ENCODE measurements around the gene INO80.
A peak's percentile ranks its signal among the peaks of the same experiment; 100 is the strongest.

The INO80 gene

GRCh38 chr15:40986820-40987219, 129.3 kb downstream of the INO80 start:
- DNase-seq (ENCODE audit: low read depth, low spot score), result no peak
- CTCF ChIA-PET, result interaction anchor here (1.8 kb wide), 1 partner anchor 81 kb away, joined by 4 read pairs; no protein-coding TSS in a partner anchor
- POLR2A ChIA-PET, result no interaction called here
- H3K4me3 ChIP-seq (ENCODE audit: low read depth, low read length), result no peak overlapping the region
- TF ChIP-seq, protein P1, sequence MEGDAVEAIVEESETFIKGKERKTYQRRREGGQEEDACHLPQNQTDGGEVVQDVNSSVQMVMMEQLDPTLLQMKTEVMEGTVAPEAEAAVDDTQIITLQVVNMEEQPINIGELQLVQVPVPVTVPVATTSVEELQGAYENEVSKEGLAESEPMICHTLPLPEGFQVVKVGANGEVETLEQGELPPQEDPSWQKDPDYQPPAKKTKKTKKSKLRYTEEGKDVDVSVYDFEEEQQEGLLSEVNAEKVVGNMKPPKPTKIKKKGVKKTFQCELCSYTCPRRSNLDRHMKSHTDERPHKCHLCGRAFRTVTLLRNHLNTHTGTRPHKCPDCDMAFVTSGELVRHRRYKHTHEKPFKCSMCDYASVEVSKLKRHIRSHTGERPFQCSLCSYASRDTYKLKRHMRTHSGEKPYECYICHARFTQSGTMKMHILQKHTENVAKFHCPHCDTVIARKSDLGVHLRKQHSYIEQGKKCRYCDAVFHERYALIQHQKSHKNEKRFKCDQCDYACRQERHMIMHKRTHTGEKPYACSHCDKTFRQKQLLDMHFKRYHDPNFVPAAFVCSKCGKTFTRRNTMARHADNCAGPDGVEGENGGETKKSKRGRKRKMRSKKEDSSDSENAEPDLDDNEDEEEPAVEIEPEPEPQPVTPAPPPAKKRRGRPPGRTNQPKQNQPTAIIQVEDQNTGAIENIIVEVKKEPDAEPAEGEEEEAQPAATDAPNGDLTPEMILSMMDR (IDR thresholded peaks at IDR 0.05; ENCODE audit: insufficient read depth, low read length, missing control alignments), result no peak

GRCh38 chr15:40985541-40986330, 130.3 kb downstream of the INO80 start:
- ChIA-PET POLR2A (interaction anchor here (0.6 to 2.1 kb wide), 3 partner anchors 25 to 244 kb away, joined by 3 to 12 read pairs (median 4); partner anchors contain the start of gene CHAC1), CTCF (interaction anchor here (0.8 to 1.8 kb wide), 3 partner anchors 11 to 80 kb away, joined by 4 to 5 read pairs (median 4); no protein-coding TSS in a partner anchor)
- TF ChIP-seq, protein P1 (IDR thresholded peaks at IDR 0.05; ENCODE audit: insufficient read depth, low read length, missing control alignments), result no peak
- no peak for DNase-seq (ENCODE audit: low read depth, low spot score)
- H3K4me3 ChIP-seq (ENCODE audit: low read depth, low read length), result no peak overlapping the region

- CTCF ChIA-PET, result interaction anchor here (0.8 to 1.8 kb wide), 4 partner anchors 12 to 79 kb away, joined by 3 to 5 read pairs (median 4); no protein-coding TSS in a partner anchor
- peak; percentile 63 for DNase-seq (ENCODE audit: low read depth, low spot score)
- TF ChIP-seq, protein P1 (IDR thresholded peaks at IDR 0.05; ENCODE audit: insufficient read depth, low read length, missing control alignments), result no peak
- POLR2A ChIA-PET, result interaction anchor here (0.6 to 2.1 kb wide), 3 partner anchors 24 to 245 kb away, joined by 3 to 12 read pairs (median 4); partner anchors contain the start of gene CHAC1
- H3K4me3 ChIP-seq (ENCODE audit: low read depth, low read length), result no peak overlapping the region
These were observed 131.1 kb downstream of the INO80 start for GRCh38 chr15:40984964-40985363.

- TF ChIP-seq, protein P1 (IDR thresholded peaks at IDR 0.05; ENCODE audit: insufficient read depth, low read length, missing control alignments), result no peak
- ChIA-PET CTCF (interaction anchor here (0.8 to 4.3 kb wide), 7 partner anchors 15 to 80 kb away, joined by 3 to 31 read pairs (median 4); no protein-coding TSS in a partner anchor), POLR2A (interaction anchor here (1.3 to 2.1 kb wide), 2 partner anchors 24 to 32 kb away, joined by 4 to 12 read pairs; partner anchors contain the start of gene CHAC1)
- DNase-seq (ENCODE audit: low read depth, low spot score), result no peak
- no peak overlapping the region for H3K4me3 ChIP-seq (ENCODE audit: low read depth, low read length)
These were observed 131.7 kb downstream of the INO80 start for GRCh38 chr15:40984406-40984805.

DNA sequence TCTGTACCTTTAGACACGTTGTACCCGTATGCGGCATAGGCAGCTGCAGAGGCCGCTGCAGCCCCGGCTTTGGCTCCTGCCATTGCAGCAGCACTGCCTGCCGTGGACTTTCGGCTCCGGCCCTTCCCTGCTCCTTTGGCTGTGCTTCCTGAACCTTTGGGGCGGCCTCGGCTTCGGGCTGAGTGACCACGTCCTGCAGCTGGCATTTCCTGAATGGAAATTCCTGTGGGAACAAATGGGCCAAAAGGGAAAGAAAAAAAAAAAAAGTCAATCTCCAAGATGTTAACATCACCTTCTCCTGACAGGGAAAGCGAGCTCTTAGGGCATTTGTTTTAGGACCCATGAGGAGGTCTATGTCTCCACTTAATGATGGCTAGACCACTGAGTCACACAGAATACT, 133.2 kb downstream of the INO80 start:
- no peak overlapping the region for H3K4me3 ChIP-seq (ENCODE audit: low read depth, low read length)
- TF ChIP-seq, protein P1 (IDR thresholded peaks at IDR 0.05; ENCODE audit: insufficient read depth, low read length, missing control alignments), result no peak
- peak; percentile 29 for DNase-seq (ENCODE audit: low read depth, low spot score)
- ChIA-PET CTCF (interaction anchor here (0.9 to 4.3 kb wide), 14 partner anchors 9 to 126 kb away, joined by 3 to 31 read pairs (median 4); partner anchors contain the start of genes CHAC1 and VPS18), POLR2A (interaction anchor here (0.6 to 3.1 kb wide), 4 partner anchors 24 to 91 kb away, joined by 3 to 25 read pairs (median 10); partner anchors contain the start of gene CHAC1)

GRCh38 chr15:40981186-40981585, 134.9 kb downstream of the INO80 start:
- no peak for DNase-seq (ENCODE audit: low read depth, low spot score)
- no peak overlapping the region for H3K4me3 ChIP-seq (ENCODE audit: low read depth, low read length)
- ChIA-PET POLR2A (interaction anchor here (1.0 to 3.1 kb wide), 3 partner anchors 17 to 27 kb away, joined by 4 to 25 read pairs (median 16); partner anchors contain the start of gene CHAC1), CTCF (interaction anchor here (1.0 to 4.3 kb wide), 6 partner anchors 10 to 124 kb away, joined by 3 to 31 read pairs (median 7); no protein-coding TSS in a partner anchor)
- TF ChIP-seq, protein P1 (IDR thresholded peaks at IDR 0.05; ENCODE audit: insufficient read depth, low read length, missing control alignments), result no peak

Data from AG04449 (cell line).